ENCODE results near the gene ABCC8. TPM values are rescaled to one million over a fixed set of nuclear protein-coding genes. Genes with fewer than 3 reads are reported as not detected.

ABCC8 gene
- total and polyA plus RNA-seq, 10 of the 15 experiments (the other 5 are each of a cell fraction or from before 2014, with no cell fraction given): not detected

DNA sequence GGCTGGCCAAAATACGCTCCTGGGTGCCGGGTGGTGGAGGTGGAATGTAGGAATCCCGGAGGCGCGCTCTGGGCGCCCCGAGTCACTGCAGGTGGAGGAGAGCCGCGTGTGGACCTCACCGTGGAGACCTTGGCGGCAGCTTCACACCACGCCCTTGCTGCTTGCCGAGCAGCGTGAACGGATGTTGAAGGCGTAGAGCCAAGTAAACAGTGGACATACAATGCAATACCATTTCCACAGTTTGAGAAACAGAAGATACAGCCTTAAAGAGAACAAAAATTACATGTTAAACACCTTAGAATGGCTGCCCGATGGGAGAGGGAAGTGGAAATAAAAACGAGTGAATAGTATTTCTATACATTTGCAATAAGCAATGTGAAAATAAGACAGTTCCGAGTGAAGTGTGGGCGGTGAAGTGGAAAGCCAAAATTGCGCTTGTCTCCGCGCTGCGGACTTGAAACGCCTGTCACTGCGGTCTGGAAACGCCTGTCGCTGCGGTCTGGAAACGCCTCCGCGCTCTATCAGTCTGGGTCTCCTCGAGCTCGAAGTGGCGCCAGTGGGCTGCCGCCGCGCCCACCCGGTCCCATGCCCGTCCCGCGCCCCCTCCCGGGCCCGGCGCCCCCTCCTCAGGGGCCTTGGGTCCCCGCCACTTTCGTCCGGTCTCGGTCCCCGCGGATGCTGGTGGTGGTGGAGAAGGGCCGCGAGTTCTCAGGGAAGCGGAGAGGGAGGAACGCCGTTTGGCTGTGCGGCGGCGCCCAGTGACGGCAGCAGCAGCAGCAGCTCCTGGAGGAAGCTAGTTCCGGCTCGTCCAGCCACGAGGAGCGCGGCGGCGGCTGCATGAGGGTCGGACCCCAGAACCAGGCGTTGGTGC, 123.5 kb downstream of the ABCC8 start (continued):
- no peak for TF ChIP-seq BACH1 (IDR thresholded peaks at IDR 0.05; ENCODE audit: borderline replicate concordance)
- TF ChIP-seq, protein P1, sequence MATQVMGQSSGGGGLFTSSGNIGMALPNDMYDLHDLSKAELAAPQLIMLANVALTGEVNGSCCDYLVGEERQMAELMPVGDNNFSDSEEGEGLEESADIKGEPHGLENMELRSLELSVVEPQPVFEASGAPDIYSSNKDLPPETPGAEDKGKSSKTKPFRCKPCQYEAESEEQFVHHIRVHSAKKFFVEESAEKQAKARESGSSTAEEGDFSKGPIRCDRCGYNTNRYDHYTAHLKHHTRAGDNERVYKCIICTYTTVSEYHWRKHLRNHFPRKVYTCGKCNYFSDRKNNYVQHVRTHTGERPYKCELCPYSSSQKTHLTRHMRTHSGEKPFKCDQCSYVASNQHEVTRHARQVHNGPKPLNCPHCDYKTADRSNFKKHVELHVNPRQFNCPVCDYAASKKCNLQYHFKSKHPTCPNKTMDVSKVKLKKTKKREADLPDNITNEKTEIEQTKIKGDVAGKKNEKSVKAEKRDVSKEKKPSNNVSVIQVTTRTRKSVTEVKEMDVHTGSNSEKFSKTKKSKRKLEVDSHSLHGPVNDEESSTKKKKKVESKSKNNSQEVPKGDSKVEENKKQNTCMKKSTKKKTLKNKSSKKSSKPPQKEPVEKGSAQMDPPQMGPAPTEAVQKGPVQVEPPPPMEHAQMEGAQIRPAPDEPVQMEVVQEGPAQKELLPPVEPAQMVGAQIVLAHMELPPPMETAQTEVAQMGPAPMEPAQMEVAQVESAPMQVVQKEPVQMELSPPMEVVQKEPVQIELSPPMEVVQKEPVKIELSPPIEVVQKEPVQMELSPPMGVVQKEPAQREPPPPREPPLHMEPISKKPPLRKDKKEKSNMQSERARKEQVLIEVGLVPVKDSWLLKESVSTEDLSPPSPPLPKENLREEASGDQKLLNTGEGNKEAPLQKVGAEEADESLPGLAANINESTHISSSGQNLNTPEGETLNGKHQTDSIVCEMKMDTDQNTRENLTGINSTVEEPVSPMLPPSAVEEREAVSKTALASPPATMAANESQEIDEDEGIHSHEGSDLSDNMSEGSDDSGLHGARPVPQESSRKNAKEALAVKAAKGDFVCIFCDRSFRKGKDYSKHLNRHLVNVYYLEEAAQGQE (IDR thresholded peaks at IDR 0.05; ENCODE audit: low read depth, low read length): no peak
- TF ChIP-seq CREB1 (IDR thresholded peaks at IDR 0.05; ENCODE audit: low read depth): no peak

DNA sequence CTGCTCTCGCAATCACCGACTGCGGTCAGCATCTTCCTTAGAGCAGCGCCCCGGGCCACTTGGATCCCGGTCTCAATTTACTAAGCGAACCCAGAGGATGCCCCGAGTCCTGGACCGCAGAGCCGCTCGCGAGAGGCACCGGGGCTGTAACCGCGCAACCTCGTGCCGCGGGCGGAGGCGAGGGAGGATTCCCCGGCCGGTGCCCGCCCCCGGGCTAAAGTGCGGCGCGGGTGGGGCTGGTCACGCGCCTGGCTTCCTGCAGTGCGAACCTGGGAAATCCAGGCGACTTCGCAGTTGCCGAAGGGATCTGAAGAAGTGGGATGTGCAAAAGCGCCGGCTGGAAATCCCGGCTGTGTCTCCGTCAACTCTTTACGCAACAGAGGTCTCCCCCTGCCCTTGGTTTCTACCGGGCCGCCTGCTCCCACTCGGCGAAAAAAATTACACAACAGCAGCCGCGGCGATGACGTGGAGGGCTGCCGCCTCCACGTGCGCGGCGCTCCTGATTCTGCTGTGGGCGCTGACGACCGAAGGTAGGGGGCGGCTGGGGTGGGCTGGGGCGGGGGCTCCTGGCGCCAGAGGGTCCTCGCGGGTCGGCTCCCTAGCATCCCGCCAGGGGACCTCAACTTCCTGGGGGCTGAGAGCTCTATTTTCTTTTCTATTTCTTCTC, 125.0 kb downstream of the ABCC8 start, which contains the start of gene NCR3LG1:
TSS of gene NCR3LG1 (plus strand) at position 291 of the 667 bp plus-strand sequence. CDS start at position 461, 170 bp downstream.
- H4K20me1 ChIP-seq (ENCODE audit: control insufficient read depth, insufficient read depth): no peaks in the 10 kb centered on the region
- peaks cover 12% of the 10 kb centered on the region for H3K4me1 ChIP-seq (ENCODE audit: control insufficient read depth, insufficient read depth, low read length)
- intact Hi-C loops (cut with micrococcal nuclease; ENCODE audit: unreplicated experiment) (loop anchor here (2.0 kb wide), 1 partner anchor 121 kb away; no protein-coding TSS in a partner anchor), in situ Hi-C loops (cut with MboI) (no loop called here)
- peak within 1 kb of the TSS; percentile 43 for H2AFZ ChIP-seq (ENCODE audit: control insufficient read depth, low read depth, low read length)
- H3K4me3 ChIP-seq: peak within 1 kb of the TSS; percentile 68
- H3K9ac ChIP-seq (ENCODE audit: control insufficient read depth, insufficient read depth, low read length): no peak within 1 kb of the TSS
- H3K9me3 ChIP-seq (replicated peaks; ENCODE audit: control insufficient read depth, insufficient read depth, low read length): no peaks in the 10 kb centered on the region; the same call in 2 of the 3 replicates
- FAIRE-seq: no peak
- RAD21 ChIA-PET (ENCODE audit: unreplicated experiment): no interaction called here
- no TSS peak for BruUV-seq (replicated peaks)
- peak; percentile 37; the same call in 2 of the 3 replicates for ATAC-seq
- no peak within 1 kb of the TSS for H3K27ac ChIP-seq (ENCODE audit: control insufficient read depth, insufficient read depth)
- DNase-seq (ENCODE audit: low read depth, low spot score): no peak
- SMC1A ChIA-PET (ENCODE audit: uncharacterized antibody, unreplicated experiment): no interaction called here
- WGBS (ENCODE audit: insufficient coverage, insufficient replicate concordance, low lambda C conversion rate, missing lambda C conversion rate): 2% methylated on average over 52 of the region's 61 CpGs
- TF ChIP-seq EGR1 (IDR thresholded peaks at IDR 0.05; ENCODE audit: borderline replicate concordance in 1 of 2, low read depth in 2 of 2, low read length in 2 of 2): peak in 1 of 2 experiments; percentile 50; a peak in 1 of 3 replicates
- TF ChIP-seq NR2F1 (conservative IDR thresholded peaks at IDR 0.05): no peak
- TF ChIP-seq, protein P2, sequence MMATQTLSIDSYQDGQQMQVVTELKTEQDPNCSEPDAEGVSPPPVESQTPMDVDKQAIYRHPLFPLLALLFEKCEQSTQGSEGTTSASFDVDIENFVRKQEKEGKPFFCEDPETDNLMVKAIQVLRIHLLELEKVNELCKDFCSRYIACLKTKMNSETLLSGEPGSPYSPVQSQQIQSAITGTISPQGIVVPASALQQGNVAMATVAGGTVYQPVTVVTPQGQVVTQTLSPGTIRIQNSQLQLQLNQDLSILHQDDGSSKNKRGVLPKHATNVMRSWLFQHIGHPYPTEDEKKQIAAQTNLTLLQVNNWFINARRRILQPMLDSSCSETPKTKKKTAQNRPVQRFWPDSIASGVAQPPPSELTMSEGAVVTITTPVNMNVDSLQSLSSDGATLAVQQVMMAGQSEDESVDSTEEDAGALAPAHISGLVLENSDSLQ (IDR thresholded peaks at IDR 0.05): no peak
- peak; percentile 15; the same call in 1 of the 2 replicates for TF ChIP-seq RUNX3 (IDR thresholded peaks at IDR 0.05; ENCODE audit: low read length)
- peak; percentile 40 to 85; a peak in 3 of 4 replicates for TF ChIP-seq BHLHE40 (IDR thresholded peaks at IDR 0.05; ENCODE audit: borderline replicate concordance in 1 of 2, low read depth in 2 of 2, low read length in 1 of 2)
- peak; percentile 39 for TF ChIP-seq IKZF1 (conservative IDR thresholded peaks at IDR 0.05)
- no peak for TF ChIP-seq ZNF592 (IDR thresholded peaks at IDR 0.05)
- TF ChIP-seq GATAD2B (conservative IDR thresholded peaks at IDR 0.05; ENCODE audit: low read depth): 0 out of 2 replicates have a peak, but pooled peaks have one; percentile 19
- CTCF ChIA-PET: interaction anchor here (0.7 kb wide), 1 partner anchor 247 kb away, joined by 3 read pairs; no protein-coding TSS in a partner anchor
- H3K4me2 ChIP-seq (ENCODE audit: control insufficient read depth, insufficient read depth): peak within 1 kb of the TSS; percentile 98
- peaks cover 8 to 11% of the 10 kb centered on the region in 2 experiments; a peak in 3 of 4 replicates for H3K27me3 ChIP-seq (replicated peaks in 1 of 2; ENCODE audit: control insufficient read depth in 2 of 2, insufficient read depth in 2 of 2, low read length in 1 of 2)
- POLR2A ChIA-PET: no interaction called here
- no peaks in the 10 kb centered on the region for H3K79me2 ChIP-seq (ENCODE audit: control insufficient read depth, insufficient read depth, low read length)
- no peaks in the 10 kb centered on the region for H3K36me3 ChIP-seq (ENCODE audit: control insufficient read depth in 2 of 2, insufficient read depth in 2 of 2, low read length in 1 of 2)
